HG02840 (cell line): ENCODE results near the gene FAM107B.
"Not testable (repeated sequence)": the region's sequence is repeated elsewhere in the genome, so short reads cannot be mapped to it uniquely, and the experiment has no call there.

Experiments
- ATAC-seq: cut with Tn5 transposase; IDR thresholded peaks from one replicate; pipeline ENCODE4 v1.9.1; 2021; ENCODE audit warnings: mild to moderate bottlenecking, moderate library complexity, moderate number of reproducible peaks; ENCODE audit not compliant: unreplicated experiment, low FRiP score

The FAM107B gene

GRCh38 chr10:14696821-14697220 lies 77.9 kb downstream of the FAM107B start:
- no peak for ATAC-seq

GRCh38 chr10:14695847-14696480 lies 78.7 kb downstream of the FAM107B start:
- no peak for ATAC-seq

- no peak for ATAC-seq
Observed at GRCh38 chr10:14693891-14694290, 80.8 kb downstream of the FAM107B start.

GRCh38 chr10:14692344-14693076 lies 82.2 kb downstream of the FAM107B start:
- ATAC-seq, result no peak

- ATAC-seq, result no peak
Observed at GRCh38 chr10:14691359-14691758, 83.3 kb downstream of the FAM107B start.

GRCh38 chr10:14688606-14689005 lies 86.1 kb downstream of the FAM107B start:
- no peak for ATAC-seq

GRCh38 chr10:14688189-14688588 lies 86.5 kb downstream of the FAM107B start:
- ATAC-seq, result not testable (repeated sequence)

- ATAC-seq, result no peak
Observed at GRCh38 chr10:14687340-14687739, 87.4 kb downstream of the FAM107B start.

- ATAC-seq, result no peak
Observed at GRCh38 chr10:14686356-14686755, 88.3 kb downstream of the FAM107B start.

GRCh38 chr10:14684354-14684753 lies 90.3 kb downstream of the FAM107B start:
- no peak for ATAC-seq

- no peak for ATAC-seq
Observed at GRCh38 chr10:14683256-14683655, 91.4 kb downstream of the FAM107B start.

GRCh38 chr10:14681802-14682201 lies 92.9 kb downstream of the FAM107B start:
- ATAC-seq, result no peak

GRCh38 chr10:14681305-14681704 lies 93.4 kb downstream of the FAM107B start:
- ATAC-seq, result no peak

- no peak for ATAC-seq
Observed at GRCh38 chr10:14678637-14679036, 96.1 kb downstream of the FAM107B start.

GRCh38 chr10:14676732-14677131 lies 98.0 kb downstream of the FAM107B start:
- ATAC-seq, result no peak

GRCh38 chr10:14674376-14675050 lies 100.2 kb downstream of the FAM107B start:
- ATAC-seq, result no peak

- no peak for ATAC-seq
Observed at GRCh38 chr10:14673189-14673861, 101.4 kb downstream of the FAM107B start.

GRCh38 chr10:14671386-14671831 lies 103.3 kb downstream of the FAM107B start:
- ATAC-seq, result no peak

GRCh38 chr10:14670551-14671240 lies 104.0 kb downstream of the FAM107B start:
- no peak for ATAC-seq

- no peak for ATAC-seq
Observed at GRCh38 chr10:14669576-14669975, 105.1 kb downstream of the FAM107B start.
